HG02840 (cell line): ENCODE data around the gene TSC2.

Source experiments
- ATAC-seq: cut with Tn5 transposase; IDR thresholded peaks from one replicate; pipeline ENCODE4 v1.9.1; 2021; ENCODE audit warnings: mild to moderate bottlenecking, moderate library complexity, moderate number of reproducible peaks; ENCODE audit not compliant: unreplicated experiment, low FRiP score

TSC2 gene

GRCh38 chr16:2082983-2083364 is 35.2 kb downstream of the TSC2 start:
- ATAC-seq: no peak

GRCh38 chr16:2083409-2083808 is 35.6 kb downstream of the TSC2 start:
- no peak for ATAC-seq

GRCh38 chr16:2083876-2084780 is 36.3 kb downstream of the TSC2 start:
- ATAC-seq: no peak

GRCh38 chr16:2084895-2085625 is 37.3 kb downstream of the TSC2 start:
- no peak for ATAC-seq

GRCh38 chr16:2085669-2086068 is 37.9 kb downstream of the TSC2 start:
- ATAC-seq: no peak

GRCh38 chr16:2086106-2086742 is 38.4 kb downstream of the TSC2 start:
- no peak for ATAC-seq

- ATAC-seq: no peak
Measured at GRCh38 chr16:2086812-2087747, 39.3 kb downstream of the TSC2 start.

GRCh38 chr16:2087748-2088631 is 40.2 kb downstream of the TSC2 start:
- ATAC-seq: no peak

- ATAC-seq: no peak
Measured at GRCh38 chr16:2088759-2089358, 41.1 kb downstream of the TSC2 start.

- no peak for ATAC-seq
Measured at GRCh38 chr16:2089706-2090480, 42.1 kb downstream of the TSC2 start.

- no peak for ATAC-seq
Measured at GRCh38 chr16:2090481-2090776, 42.6 kb downstream of the TSC2 start.

- no peak for ATAC-seq
Measured at GRCh38 chr16:2090777-2091546, 43.2 kb downstream of the TSC2 start.

GRCh38 chr16:2091547-2092255 is 43.9 kb downstream of the TSC2 start:
- ATAC-seq: no peak

- ATAC-seq: no peak
Measured at GRCh38 chr16:2092256-2092620, 44.5 kb downstream of the TSC2 start.

GRCh38 chr16:2092866-2093265 is 45.1 kb downstream of the TSC2 start:
- ATAC-seq: no peak

- ATAC-seq: no peak
Measured at GRCh38 chr16:2093793-2094192, 46.0 kb downstream of the TSC2 start.

- ATAC-seq: no peak
Measured at GRCh38 chr16:2095315-2095853, 47.6 kb downstream of the TSC2 start.
